Measurements from ENCODE around the gene GIGYF1. TPM values are rescaled to one million over a fixed set of nuclear protein-coding genes. Genes with fewer than 3 reads are reported as not detected.
"Not testable (repeated sequence)": the region's sequence is repeated elsewhere in the genome, so short reads cannot be mapped to it uniquely, and the experiment has no call there.

The GIGYF1 gene
- total RNA-seq, 1 donor from 2014 or later, result 23.5 TPM

- Histone ChIP-seq H3K4me3 (ENCODE audit: low read depth, low read length) (peak overlapping the region; percentile 94), H3K27me3 (ENCODE audit: control insufficient read depth, insufficient read depth, low read length) (peaks cover 3% of the 10 kb centered on the region), H3K36me3 (ENCODE audit: control insufficient read depth, insufficient read depth, low read length) (no peaks in the 10 kb centered on the region)
- no peak for DNase-seq (ENCODE audit: low read depth)
- TF ChIP-seq, protein P1, sequence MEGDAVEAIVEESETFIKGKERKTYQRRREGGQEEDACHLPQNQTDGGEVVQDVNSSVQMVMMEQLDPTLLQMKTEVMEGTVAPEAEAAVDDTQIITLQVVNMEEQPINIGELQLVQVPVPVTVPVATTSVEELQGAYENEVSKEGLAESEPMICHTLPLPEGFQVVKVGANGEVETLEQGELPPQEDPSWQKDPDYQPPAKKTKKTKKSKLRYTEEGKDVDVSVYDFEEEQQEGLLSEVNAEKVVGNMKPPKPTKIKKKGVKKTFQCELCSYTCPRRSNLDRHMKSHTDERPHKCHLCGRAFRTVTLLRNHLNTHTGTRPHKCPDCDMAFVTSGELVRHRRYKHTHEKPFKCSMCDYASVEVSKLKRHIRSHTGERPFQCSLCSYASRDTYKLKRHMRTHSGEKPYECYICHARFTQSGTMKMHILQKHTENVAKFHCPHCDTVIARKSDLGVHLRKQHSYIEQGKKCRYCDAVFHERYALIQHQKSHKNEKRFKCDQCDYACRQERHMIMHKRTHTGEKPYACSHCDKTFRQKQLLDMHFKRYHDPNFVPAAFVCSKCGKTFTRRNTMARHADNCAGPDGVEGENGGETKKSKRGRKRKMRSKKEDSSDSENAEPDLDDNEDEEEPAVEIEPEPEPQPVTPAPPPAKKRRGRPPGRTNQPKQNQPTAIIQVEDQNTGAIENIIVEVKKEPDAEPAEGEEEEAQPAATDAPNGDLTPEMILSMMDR (IDR thresholded peaks at IDR 0.05; ENCODE audit: insufficient read depth, low read length, poor library complexity, severe bottlenecking), result peak; percentile 96
Observed at GRCh38 chr7:100705320-100705752, 11.3 kb upstream of the GIGYF1 start.

GRCh38 chr7:100701089-100701488 is 7.0 kb upstream of the GIGYF1 start:
- H3K27me3 ChIP-seq (ENCODE audit: control insufficient read depth, insufficient read depth, low read length); H3K36me3 ChIP-seq (ENCODE audit: control insufficient read depth, insufficient read depth, low read length); H3K4me3 ChIP-seq (ENCODE audit: low read depth, low read length); DNase-seq (ENCODE audit: low read depth): not testable (repeated sequence)

DNA sequence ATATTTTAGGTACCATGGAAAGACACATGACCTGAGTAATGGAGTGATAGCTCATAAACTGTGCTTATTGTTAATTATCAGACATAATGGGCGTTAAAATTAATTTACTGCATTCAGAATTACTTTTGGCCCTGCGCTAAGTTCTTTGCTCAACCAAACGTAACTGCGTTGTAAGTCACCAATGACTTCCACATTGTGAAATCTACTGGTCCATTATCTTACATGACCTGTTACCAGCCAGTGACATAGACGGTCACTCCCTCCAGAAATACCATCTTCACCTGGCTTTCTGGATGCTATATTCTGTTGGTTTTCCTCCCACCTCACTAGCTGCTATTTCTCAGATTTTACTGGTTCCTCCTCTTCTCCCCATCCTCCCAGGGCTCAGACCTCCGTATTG is 5.0 kb upstream of the GIGYF1 start:
- no peak for DNase-seq (ENCODE audit: low read depth)
- Histone ChIP-seq H3K27me3 (ENCODE audit: control insufficient read depth, insufficient read depth, low read length) (peaks cover 5% of the 10 kb centered on the region), H3K36me3 (ENCODE audit: control insufficient read depth, insufficient read depth, low read length) (no peaks in the 10 kb centered on the region), H3K4me3 (ENCODE audit: low read depth, low read length) (no peak overlapping the region)
- TF ChIP-seq, protein P1 (IDR thresholded peaks at IDR 0.05; ENCODE audit: insufficient read depth, low read length, poor library complexity, severe bottlenecking), result no peak

GRCh38 chr7:100696123-100696521 is 2.1 kb upstream of the GIGYF1 start:
- Histone ChIP-seq H3K36me3 (ENCODE audit: control insufficient read depth, insufficient read depth, low read length) (no peaks in the 10 kb centered on the region), H3K27me3 (ENCODE audit: control insufficient read depth, insufficient read depth, low read length) (peaks cover 4% of the 10 kb centered on the region), H3K4me3 (ENCODE audit: low read depth, low read length) (no peak overlapping the region)
- TF ChIP-seq, protein P1 (IDR thresholded peaks at IDR 0.05; ENCODE audit: insufficient read depth, low read length, poor library complexity, severe bottlenecking), result no peak
- no peak for DNase-seq (ENCODE audit: low read depth)

- peak overlapping the region; percentile 77 for H3K4me3 ChIP-seq (ENCODE audit: low read depth, low read length)
- no peak for DNase-seq (ENCODE audit: low read depth)
- TF ChIP-seq, protein P1 (IDR thresholded peaks at IDR 0.05; ENCODE audit: insufficient read depth, low read length, poor library complexity, severe bottlenecking), result no peak
- H3K27me3 ChIP-seq (ENCODE audit: control insufficient read depth, insufficient read depth, low read length), result no peaks in the 10 kb centered on the region
- H3K36me3 ChIP-seq (ENCODE audit: control insufficient read depth, insufficient read depth, low read length), result no peaks in the 10 kb centered on the region
Observed at GRCh38 chr7:100693312-100694097, 545 bp downstream of the GIGYF1 start.

- H3K27me3 ChIP-seq (ENCODE audit: control insufficient read depth, insufficient read depth, low read length), result no peaks in the 10 kb centered on the region
- peak overlapping the region; percentile 77 for H3K4me3 ChIP-seq (ENCODE audit: low read depth, low read length)
- DNase-seq (ENCODE audit: low read depth), result no peak
- TF ChIP-seq, protein P1 (IDR thresholded peaks at IDR 0.05; ENCODE audit: insufficient read depth, low read length, poor library complexity, severe bottlenecking), result no peak
- peaks cover 1% of the 10 kb centered on the region for H3K36me3 ChIP-seq (ENCODE audit: control insufficient read depth, insufficient read depth, low read length)
Observed at GRCh38 chr7:100692578-100692961, 1.5 kb downstream of the GIGYF1 start.

Data from kidney epithelial cell (primary cell).